IMR-90 (cell line): ENCODE data around the gene OR10H2. TPM values are rescaled to one million over a fixed set of nuclear protein-coding genes. Genes with fewer than 3 reads are reported as not detected.

Experiments
- ATAC-seq: fragments of 200-7000 bp; cut with Tn5 transposase; 2 replicates; pipeline ENCODE4 v1.9.1; 2020; ENCODE audit warnings: low read depth, mild to moderate bottlenecking, moderate library complexity
- BruUV-seq: library from RNA; stranded (reverse); fragments of 400-500 nt; replicated peaks from 2 replicates; lab custom pipeline; 2021; lab: Mats Ljungman, UMichigan
- CTCF ChIA-PET: fragments of 300-600 bp; formaldehyde crosslinking; extraction: SDS; loops from one replicate; lab custom pipeline; 2021; ENCODE audit warnings: antibody characterized with exemption; lab: Yijun Ruan, JAX
- POLR2A ChIA-PET: fragments of 300-600 bp; sonication (Branson Sonifier 250); formaldehyde crosslinking; loops from one replicate; lab custom pipeline; 2022; ENCODE audit warnings: antibody characterized with exemption; ENCODE audit not compliant: unreplicated experiment; lab: Charles Lee
- DNase-seq: peaks from one replicate; pipeline ENCODE4 v3.0.0; 2013
- H2AFZ ChIP-seq: replicated peaks from 2 replicates; pipeline ENCODE3; 2013; ENCODE audit warnings: low read length, mild to moderate bottlenecking; ENCODE audit not compliant: poor library complexity
- H2AK5ac ChIP-seq: 2 replicates; pipeline ENCODE4 v1.6.1; 2013; ENCODE audit warnings: low read depth, low read length, inconsistent platforms
- H2AK9ac ChIP-seq: replicated peaks from 2 replicates; pipeline ENCODE3; 2013; ENCODE audit warnings: mild to moderate bottlenecking, low read depth, low read length, moderate library complexity; ENCODE audit not compliant: poor library complexity
- H2BK120ac ChIP-seq: 2 replicates; pipeline ENCODE4 v1.6.1; 2013; ENCODE audit warnings: low read depth, low read length, inconsistent platforms
- H2BK15ac ChIP-seq: 3 replicates; pipeline ENCODE4 v1.6.1; 2013; ENCODE audit warnings: low read depth, low read length, inconsistent platforms
- H2BK20ac ChIP-seq: 2 replicates; pipeline ENCODE4 v1.6.1; 2013; ENCODE audit warnings: low read depth, mild to moderate bottlenecking, inconsistent platforms, low read length, moderate library complexity
- H2BK5ac ChIP-seq: 2 replicates; pipeline ENCODE4 v1.6.1; 2013; ENCODE audit warnings: mild to moderate bottlenecking, low read depth, low read length, inconsistent platforms; ENCODE audit not compliant: poor library complexity, severe bottlenecking
- H3K14ac ChIP-seq: replicated peaks from 2 replicates; pipeline ENCODE4 v1.6.1; 2013; ENCODE audit warnings: low read depth, low read length, inconsistent platforms
- H3K18ac ChIP-seq: 2 replicates; pipeline ENCODE4 v1.6.1; 2013; ENCODE audit warnings: low read depth, low read length, control low read depth
- H3K23ac ChIP-seq: 2 replicates; pipeline ENCODE4 v1.6.1; 2013; ENCODE audit warnings: low read depth, low read length, inconsistent platforms
- H3K27ac ChIP-seq: 2 replicates; pipeline ENCODE4 v1.5.1; 2013; ENCODE audit warnings: mild to moderate bottlenecking, control low read depth, low read length; ENCODE audit not compliant: insufficient read depth
- H3K27me3 ChIP-seq: 2 replicates; pipeline ENCODE4 v1.6.1; 2013; ENCODE audit warnings: low read length; ENCODE audit not compliant: control insufficient read depth, insufficient read depth
- H3K36me3 ChIP-seq: 2 replicates; pipeline ENCODE4 v1.6.1; 2013; ENCODE audit warnings: low read length, mixed read lengths; ENCODE audit not compliant: control insufficient read depth, insufficient read depth
- H3K4ac ChIP-seq: 2 replicates; pipeline ENCODE4 v1.6.1; 2013; ENCODE audit warnings: low read depth, low read length, inconsistent platforms
- H3K4me1 ChIP-seq: 2 replicates; pipeline ENCODE4 v1.6.1; 2013; ENCODE audit warnings: low read length, mixed read lengths; ENCODE audit not compliant: control insufficient read depth, insufficient read depth
- H3K4me2 ChIP-seq: 2 replicates; pipeline ENCODE4 v1.6.1; 2013; ENCODE audit warnings: low read depth, mild to moderate bottlenecking, control low read depth, low read length, moderate library complexity
- H3K4me3 ChIP-seq: 2 replicates; pipeline ENCODE4 v1.5.1; 2013; ENCODE audit warnings: low read depth, mild to moderate bottlenecking, control low read depth, low read length, moderate library complexity; ENCODE audit not compliant: insufficient read depth
- H3K56ac ChIP-seq: 2 replicates; pipeline ENCODE4 v1.6.1; 2013; ENCODE audit warnings: low read length, inconsistent platforms; ENCODE audit not compliant: insufficient read depth; ENCODE audit errors: extremely low read depth
- H3K79me1 ChIP-seq, 2 experiments: 2 replicates each; pipeline ENCODE4 v1.6.1; 2013; ENCODE audit warnings: low read length in 2 of 2, inconsistent platforms in 1 of 2, low read depth in 1 of 2
- H3K9ac ChIP-seq: 2 replicates; pipeline ENCODE4 v1.6.1; 2013; ENCODE audit warnings: low read depth, low read length, control low read depth
- H3K9me1 ChIP-seq: 2 replicates; pipeline ENCODE4 v1.6.1; 2013; ENCODE audit warnings: low read length, inconsistent platforms; ENCODE audit not compliant: insufficient read depth
- H3K9me3 ChIP-seq: 2 replicates; pipeline ENCODE4 v1.6.1; 2013; ENCODE audit warnings: low read length; ENCODE audit not compliant: control insufficient read depth, insufficient read depth
- H4K20me1 ChIP-seq: 2 replicates; pipeline ENCODE4 v1.6.1; 2013; ENCODE audit warnings: low read length, inconsistent platforms; ENCODE audit not compliant: insufficient read depth
- H4K5ac ChIP-seq: 2 replicates; pipeline ENCODE4 v1.6.1; 2013; ENCODE audit warnings: mild to moderate bottlenecking, low read depth, low read length, control low read depth
- H4K8ac ChIP-seq, 2 experiments: 2 replicates each; pipeline ENCODE4 v1.6.1; 2013; ENCODE audit warnings: low read depth in 2 of 2, low read length in 2 of 2, control low read depth in 1 of 2, inconsistent platforms in 1 of 2
- H4K91ac ChIP-seq: 2 replicates; pipeline ENCODE4 v1.6.1; 2013; ENCODE audit warnings: low read depth, low read length, inconsistent platforms; ENCODE audit not compliant: insufficient read depth
- BHLHE40 ChIP-seq: fragments of 150-350 bp; IDR thresholded peaks from 2 replicates; pipeline ENCODE4 v1.6.1; 2016; ENCODE audit warnings: mild to moderate bottlenecking, low read depth, low read length
- CEBPB ChIP-seq: IDR thresholded peaks from 2 replicates; pipeline ENCODE4 v1.6.1; 2012; ENCODE audit warnings: low read depth, low read length, improper control_type of control experiment
- CTCF ChIP-seq: conservative IDR thresholded peaks from 2 replicates; pipeline ENCODE4 v1.5.1; 2012; ENCODE audit warnings: mild to moderate bottlenecking, low read depth, low read length, improper control_type of control experiment
- ELK1 ChIP-seq: fragments of 150-350 bp; IDR thresholded peaks from 2 replicates; pipeline ENCODE4 v1.6.1; 2016; ENCODE audit warnings: low read depth, mild to moderate bottlenecking, low read length, moderate library complexity, borderline replicate concordance
- FOS ChIP-seq: fragments of 150-350 bp; IDR thresholded peaks from 2 replicates; pipeline ENCODE4 v1.6.1; 2016; ENCODE audit warnings: low read depth, low read length
- MAFK ChIP-seq: IDR thresholded peaks from 2 replicates; pipeline ENCODE4 v1.6.1; 2012; ENCODE audit warnings: low read depth, low read length, improper control_type of control experiment
- MAZ ChIP-seq: IDR thresholded peaks from 2 replicates; pipeline ENCODE4 v1.6.1; 2012; ENCODE audit warnings: low read depth, mild to moderate bottlenecking, low read length, improper control_type of control experiment, moderate library complexity, borderline replicate concordance
- MXI1 ChIP-seq: IDR thresholded peaks from 2 replicates; pipeline ENCODE4 v1.6.1; 2012; ENCODE audit warnings: low read depth, mild to moderate bottlenecking, low read length, moderate library complexity, borderline replicate concordance
- NFE2L2 ChIP-seq: fragments of 150-350 bp; IDR thresholded peaks from 2 replicates; pipeline ENCODE4 v1.6.1; 2016; ENCODE audit warnings: low read depth, mild to moderate bottlenecking, low read length
- POLR2A ChIP-seq: IDR thresholded peaks from 2 replicates; pipeline ENCODE4 v1.6.1; 2012; ENCODE audit warnings: mild to moderate bottlenecking, low read depth, low read length
- RAD21 ChIP-seq: IDR thresholded peaks from 2 replicates; pipeline ENCODE4 v1.6.1; 2012; ENCODE audit warnings: low read length, improper control_type of control experiment
- RCOR1 ChIP-seq: IDR thresholded peaks from 2 replicates; pipeline ENCODE4 v1.6.1; 2012; ENCODE audit warnings: mild to moderate bottlenecking, low read length, improper control_type of control experiment; ENCODE audit not compliant: insufficient replicate concordance
- RFX5 ChIP-seq: IDR thresholded peaks from 2 replicates; pipeline ENCODE4 v1.8.0; 2012; ENCODE audit warnings: low read depth, mild to moderate bottlenecking, low read length, moderate library complexity
- USF2 ChIP-seq: fragments of 150-350 bp; IDR thresholded peaks from 2 replicates; pipeline ENCODE4 v1.6.1; 2017; ENCODE audit warnings: mild to moderate bottlenecking, antibody characterized with exemption, low read length, low read depth
- WGBS, 2 experiments: methylation state at CpG; one replicate each; pipeline versions ENCODE4 v1.1.5 to v1.1.7; 2013; ENCODE audit warnings: missing lambda C conversion rate in 2 of 2; ENCODE audit not compliant: insufficient read length in 1 of 2; ENCODE audit errors: extremely low coverage in 2 of 2; 5-methylcytosine and 5-hydroxymethylcytosine counted together
- dilution Hi-C: fragments of 300-500 bp; cut with HindIII; formaldehyde crosslinking; loops from one replicate; pipeline ENCODE4 v1.14.3; 2018; ENCODE audit warnings: low sequenced_read_pairs; ENCODE audit not compliant: unreplicated experiment
- in situ Hi-C: fragments of 300-500 bp; cut with MboI; formaldehyde crosslinking; loops from 3 replicates; pipeline ENCODE4 v1.14.3; 2019; ENCODE audit warnings: low sequenced_read_pairs, inconsistent platforms, mixed read lengths
- intact Hi-C: fragments of 100-400 bp; cut with micrococcal nuclease; formaldehyde crosslinking; loops from 2 replicates; pipeline ENCODE4 v1.10.0; 2022
- polyA plus RNA-seq, 3 experiments: library from polyadenylated mRNA; depleted of rRNA; stranded (reverse); fragments of >200 nt; gene quantifications; 2 replicates each; pipeline ENCODE4 v1.2.3, GENCODE V29; 2012; ENCODE audit warnings: low replicate concordance in 1 of 3
- total RNA-seq: library from RNA; depleted of rRNA; stranded (reverse); fragments of >200 nt; gene quantifications from 2 replicates; pipeline ENCODE4 v1.2.3, GENCODE V29; 2012

Gene OR10H2
- total and polyA plus RNA-seq, 2 of the 4 experiments (the other 2 are of a cell fraction) = not detected

- CTCF ChIA-PET = no interaction called here
- no peak for TF ChIP-seq RAD21
- TF ChIP-seq RFX5 = no peak
- no peak for TF ChIP-seq NFE2L2
- no peak for TF ChIP-seq MAZ
- TF ChIP-seq CTCF = no peak
- no peak for TF ChIP-seq FOS
- no peak for TF ChIP-seq CEBPB
- TF ChIP-seq MAFK = no peak
- TF ChIP-seq MXI1 = no peak
- TF ChIP-seq RCOR1 = no peak
- TF ChIP-seq BHLHE40 = no peak
- no peak for TF ChIP-seq ELK1
- TF ChIP-seq USF2 = no peak
- TF ChIP-seq POLR2A = no peak
These were observed 49.5 kb downstream of the OR10H2 start for GRCh38 chr19:15776991-15777970.

More at GRCh38 chr19:15776991-15777970, 49.5 kb downstream of the OR10H2 start:
- H2BK20ac ChIP-seq = no peak overlapping the region
- no peak overlapping the region for H3K9ac ChIP-seq
- H3K9me3 ChIP-seq = peaks cover 53% of the 10 kb centered on the region
- H4K8ac ChIP-seq = no peak overlapping the region
- no peak for ATAC-seq
- H2AK5ac ChIP-seq = no peak overlapping the region
- H4K20me1 ChIP-seq = no peaks in the 10 kb centered on the region
- no peak overlapping the region for H2BK15ac ChIP-seq
- intact Hi-C loops = loop anchor here (2.0 kb wide), 1 partner anchor 102 kb away; no protein-coding TSS in a partner anchor
- no peak for DNase-seq
- BruUV-seq = no TSS peak
- H3K4me3 ChIP-seq = no peak overlapping the region
- no peak overlapping the region for H2BK5ac ChIP-seq
- no peak overlapping the region for H2AFZ ChIP-seq
- no peaks in the 10 kb centered on the region for H3K27me3 ChIP-seq
- WGBS, 2 experiments = 23% methylated on average over 4 of the region's 9 CpGs; no CpG with 5 or more reads in 1 of the 2 experiments
- in situ Hi-C loops = loop anchor here (10.0 kb wide), 1 partner anchor 102 kb away; the partner anchor contains the start of gene CYP4F12
- H2BK120ac ChIP-seq = no peak overlapping the region
- H3K56ac ChIP-seq = no peak overlapping the region
- no peak overlapping the region for H4K91ac ChIP-seq
- no peaks in the 10 kb centered on the region for H3K36me3 ChIP-seq
- dilution Hi-C loops = no loop called here
- no peak overlapping the region for H3K14ac ChIP-seq
- H3K27ac ChIP-seq = no peak overlapping the region
- no peaks in the 10 kb centered on the region for H3K9me1 ChIP-seq
- H3K4me1 ChIP-seq = no peaks in the 10 kb centered on the region
- H3K4ac ChIP-seq = no peak overlapping the region
- POLR2A ChIA-PET = no interaction called here
- H3K4me2 ChIP-seq = no peak overlapping the region
- H3K23ac ChIP-seq = no peak overlapping the region
- H2AK9ac ChIP-seq = no peak overlapping the region
- H4K5ac ChIP-seq = no peak overlapping the region
- no peak overlapping the region for H3K18ac ChIP-seq
- H3K79me1 ChIP-seq = no peaks in the 10 kb centered on the region
